HG02798 (cell line): ENCODE data around the gene TTLL9.

Experiments used
- ATAC-seq: cut with Tn5 transposase; IDR thresholded peaks from one replicate; pipeline ENCODE4 v1.9.1; 2021; ENCODE audit warnings: mild to moderate bottlenecking; ENCODE audit not compliant: unreplicated experiment, poor library complexity

TTLL9 gene

GRCh38 chr20:31853481-31853880, 17.0 kb upstream of the TTLL9 start:
- ATAC-seq = no peak

DNA sequence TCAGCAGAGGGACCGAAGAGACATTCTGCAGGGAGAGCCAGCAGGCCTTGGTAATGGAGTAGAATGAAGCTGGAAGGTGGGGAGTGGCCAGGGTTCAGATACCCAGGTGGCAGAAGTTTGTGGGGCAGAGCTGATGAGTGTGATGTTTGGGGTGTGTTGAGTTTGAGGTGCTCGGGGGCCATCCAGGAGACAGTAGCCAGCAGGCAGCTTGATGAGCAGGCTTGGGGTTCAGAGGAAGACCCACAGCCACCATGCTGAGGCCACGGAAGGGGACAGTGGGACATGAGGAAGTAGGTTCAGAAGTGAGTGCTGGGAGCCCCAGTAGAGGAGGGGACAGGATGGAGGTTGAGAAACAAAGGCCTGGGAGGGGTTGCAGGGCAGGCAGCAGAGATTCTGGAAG, 13.9 kb upstream of the TTLL9 start:
- ATAC-seq = no peak

DNA sequence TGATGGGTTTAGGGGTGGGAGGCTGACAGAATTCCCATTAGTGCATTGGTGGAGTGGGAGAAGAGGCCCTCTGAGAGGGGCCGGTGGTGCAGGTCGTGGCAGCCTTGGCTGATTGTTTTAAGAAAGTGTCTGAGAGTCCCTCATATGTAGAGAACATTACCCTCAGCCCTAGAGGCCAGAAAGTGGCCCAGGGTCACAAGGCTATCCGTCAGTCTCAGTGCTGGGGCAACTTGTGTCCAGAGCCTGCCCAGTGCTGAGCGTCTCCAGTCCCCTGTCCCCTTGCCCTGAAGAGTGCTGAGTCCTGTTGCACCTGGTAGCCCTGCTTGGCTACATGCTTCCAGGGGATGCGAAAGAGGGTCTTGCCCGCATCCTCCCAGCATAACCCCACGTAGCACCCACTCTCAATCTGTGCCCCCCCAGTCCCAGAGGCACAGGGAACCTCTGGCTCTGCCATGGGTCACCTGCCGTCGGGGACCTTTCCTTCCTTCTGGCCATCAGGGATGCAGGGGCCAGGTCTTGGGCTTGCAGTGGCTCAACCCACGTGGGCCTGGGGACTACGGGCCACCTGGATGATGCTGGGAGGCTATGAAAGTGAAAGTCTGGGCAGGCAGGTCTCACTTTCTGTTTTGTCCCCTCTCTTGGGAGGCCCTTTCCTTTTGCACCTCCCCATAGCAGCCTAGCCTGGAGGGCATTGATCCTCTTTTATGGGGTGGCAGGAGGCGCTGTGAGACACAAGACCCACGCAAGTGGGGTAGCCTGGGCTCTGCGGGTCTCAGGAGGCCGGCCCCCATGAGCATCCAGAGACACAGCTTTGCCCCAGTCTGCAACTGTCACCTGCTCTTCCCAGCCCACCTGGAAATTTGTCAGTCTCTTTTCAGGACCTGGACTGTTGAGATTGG, 12.3 kb upstream of the TTLL9 start:
- peak; percentile 47 for ATAC-seq

- ATAC-seq = no peak
Measured at GRCh38 chr20:31858760-31859083, 11.7 kb upstream of the TTLL9 start.

DNA sequence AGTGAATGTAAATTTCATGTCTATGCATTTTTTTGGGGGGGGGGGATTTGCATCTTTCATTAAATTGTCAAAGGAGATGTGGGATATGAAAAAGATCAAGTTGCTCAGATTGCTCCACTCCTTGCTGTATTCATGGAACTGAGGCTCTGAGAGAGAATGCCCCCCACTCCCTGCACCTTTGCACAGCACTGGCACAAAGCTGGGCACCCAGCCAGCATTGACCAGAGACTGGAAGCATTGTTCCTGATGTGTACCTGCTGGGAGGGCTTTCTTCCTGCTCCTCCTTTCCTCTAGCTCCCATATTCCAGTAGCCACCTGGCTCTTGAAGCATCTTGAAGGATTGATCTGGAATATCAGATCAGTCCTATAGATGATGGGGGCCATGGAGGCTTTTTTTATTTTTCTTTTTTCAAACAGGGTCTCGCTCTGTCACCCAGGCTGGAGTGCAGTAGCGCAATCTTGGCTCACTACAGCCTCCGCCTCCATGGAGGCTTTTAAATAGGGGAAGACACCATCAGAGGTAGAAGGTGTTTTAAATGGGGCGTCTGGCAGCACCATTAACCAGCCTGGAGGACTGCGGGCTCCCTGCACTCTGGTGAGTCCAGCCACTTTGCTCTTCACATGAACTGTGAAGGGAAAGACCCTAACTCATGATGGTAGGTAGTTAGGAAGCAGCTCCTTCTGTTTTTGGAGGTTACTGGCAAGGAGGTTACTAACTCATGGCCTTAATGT, 11.0 kb upstream of the TTLL9 start:
- no peak for ATAC-seq

GRCh38 chr20:31859998-31860380, 10.4 kb upstream of the TTLL9 start:
- ATAC-seq = no peak

GRCh38 chr20:31860390-31861134, 9.9 kb upstream of the TTLL9 start:
- ATAC-seq = no peak

- ATAC-seq = peak; percentile 10
Measured at GRCh38 chr20:31861135-31861384, 9.4 kb upstream of the TTLL9 start.

- peak; percentile 68 for ATAC-seq
Measured at GRCh38 chr20:31861385-31862156, 8.9 kb upstream of the TTLL9 start.

DNA sequence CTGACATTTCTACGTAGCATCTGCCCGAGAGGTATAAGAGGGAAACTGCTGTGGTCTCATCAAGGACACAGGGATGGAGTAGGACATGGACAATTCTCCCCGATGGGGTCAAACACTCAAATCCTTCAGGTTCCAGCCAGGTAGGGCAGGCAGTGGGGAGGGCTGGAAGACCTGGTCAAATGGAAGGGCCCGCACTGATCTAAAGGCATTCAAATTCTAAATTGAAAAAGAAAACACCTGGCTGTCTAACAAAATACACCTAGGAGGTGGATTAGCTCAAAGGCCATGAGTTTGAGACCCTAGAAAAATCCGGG, 8.3 kb upstream of the TTLL9 start:
- ATAC-seq = no peak

- ATAC-seq = no peak
Measured at GRCh38 chr20:31862506-31862905, 7.9 kb upstream of the TTLL9 start.

DNA sequence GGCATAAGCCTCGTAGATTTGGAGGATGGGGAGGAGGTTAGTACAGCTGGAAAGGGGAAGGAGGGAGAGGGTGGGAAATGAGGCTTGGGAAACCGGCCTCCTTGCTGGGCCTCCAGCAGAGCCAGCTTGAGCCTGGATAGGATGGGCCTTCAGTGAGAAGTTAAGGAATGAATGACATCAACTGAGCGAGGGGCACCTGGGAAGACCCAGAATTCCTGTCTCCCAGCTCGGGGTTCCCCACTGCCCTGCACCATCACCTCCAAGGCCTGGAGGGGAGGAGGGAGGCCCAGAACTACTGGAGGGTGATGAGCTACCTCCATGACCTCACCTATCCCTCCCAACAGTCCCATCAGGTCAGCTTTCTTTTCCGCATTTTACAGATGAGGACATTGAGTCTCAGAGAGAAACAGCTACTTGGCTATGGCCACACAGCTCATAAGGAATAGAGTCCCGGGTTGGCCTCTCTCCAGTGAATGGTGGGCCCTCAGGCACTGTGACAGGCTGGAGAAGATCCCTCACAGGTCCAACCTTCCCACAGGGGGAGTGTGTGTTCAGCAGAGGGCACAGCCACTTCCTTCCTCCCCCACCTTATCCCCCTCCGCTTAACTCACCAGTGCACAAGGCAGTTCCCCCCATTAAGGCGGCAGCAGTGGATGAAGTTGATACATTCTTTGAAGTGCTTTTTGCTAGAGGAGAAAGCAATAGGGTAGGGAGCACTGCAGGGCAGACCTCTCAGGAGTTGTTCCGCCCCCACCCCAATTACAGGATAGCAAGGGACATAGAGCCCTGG, 6.9 kb upstream of the TTLL9 start:
- ATAC-seq = no peak

DNA sequence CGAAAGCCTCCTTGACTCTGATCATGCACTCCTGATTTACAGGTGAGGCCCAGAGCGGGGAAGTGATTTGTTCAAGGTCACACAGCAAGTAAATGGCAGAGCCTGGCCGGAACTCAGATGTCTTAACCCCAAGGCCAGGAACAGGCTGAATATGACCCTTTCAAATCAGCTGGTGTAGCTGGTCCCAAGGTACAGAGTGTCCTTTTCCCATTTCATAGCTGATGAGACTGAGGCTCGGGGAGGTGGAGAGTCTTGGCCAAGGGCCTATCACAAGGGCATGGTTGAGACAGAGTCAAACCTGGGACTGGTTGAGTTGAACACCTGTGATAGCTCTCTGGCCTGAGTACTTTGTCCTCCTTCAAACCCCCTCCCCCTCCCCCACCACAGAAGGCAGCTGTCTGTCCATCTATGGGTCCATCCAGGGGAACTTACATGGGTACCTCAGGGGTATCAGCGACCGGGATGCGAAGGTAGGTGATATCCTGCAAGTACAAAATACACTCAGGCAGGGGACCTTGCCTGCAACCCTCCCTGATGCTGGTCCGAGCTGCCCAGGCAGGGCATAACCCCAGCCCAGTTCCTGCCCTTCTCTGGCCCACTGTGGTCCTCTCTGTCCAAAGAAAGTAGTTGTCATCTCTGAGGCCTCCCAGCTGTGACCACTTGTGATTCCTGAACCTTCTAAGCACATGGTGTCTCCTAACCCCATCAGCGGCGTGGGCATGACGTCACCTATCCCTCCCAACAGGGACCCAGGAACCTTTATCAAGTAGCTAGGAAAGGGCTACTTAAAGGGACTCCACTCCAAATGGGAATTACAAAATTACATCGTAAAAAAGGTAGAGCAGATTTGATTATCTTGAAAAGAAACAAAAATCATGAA, 5.7 kb upstream of the TTLL9 start:
- no peak for ATAC-seq

DNA sequence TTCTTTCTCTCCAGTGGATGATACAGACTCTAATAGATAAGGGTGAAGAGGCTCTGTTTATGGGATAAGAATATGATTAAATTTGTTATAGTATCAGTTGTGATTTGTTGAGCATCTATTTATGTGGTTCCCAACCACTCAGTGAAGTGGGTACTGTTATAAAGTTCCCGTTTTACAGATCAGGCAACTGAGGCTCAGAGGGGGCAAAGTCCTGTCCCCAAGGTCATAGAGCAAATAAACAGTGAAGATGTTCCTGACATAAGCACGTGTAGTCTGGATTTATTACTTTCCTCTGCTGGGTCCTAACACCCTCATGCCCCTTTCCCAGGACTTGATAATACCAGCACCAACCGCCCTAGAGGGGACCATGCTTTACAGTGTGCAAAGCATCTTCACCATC, 4.2 kb upstream of the TTLL9 start:
- no peak for ATAC-seq

DNA sequence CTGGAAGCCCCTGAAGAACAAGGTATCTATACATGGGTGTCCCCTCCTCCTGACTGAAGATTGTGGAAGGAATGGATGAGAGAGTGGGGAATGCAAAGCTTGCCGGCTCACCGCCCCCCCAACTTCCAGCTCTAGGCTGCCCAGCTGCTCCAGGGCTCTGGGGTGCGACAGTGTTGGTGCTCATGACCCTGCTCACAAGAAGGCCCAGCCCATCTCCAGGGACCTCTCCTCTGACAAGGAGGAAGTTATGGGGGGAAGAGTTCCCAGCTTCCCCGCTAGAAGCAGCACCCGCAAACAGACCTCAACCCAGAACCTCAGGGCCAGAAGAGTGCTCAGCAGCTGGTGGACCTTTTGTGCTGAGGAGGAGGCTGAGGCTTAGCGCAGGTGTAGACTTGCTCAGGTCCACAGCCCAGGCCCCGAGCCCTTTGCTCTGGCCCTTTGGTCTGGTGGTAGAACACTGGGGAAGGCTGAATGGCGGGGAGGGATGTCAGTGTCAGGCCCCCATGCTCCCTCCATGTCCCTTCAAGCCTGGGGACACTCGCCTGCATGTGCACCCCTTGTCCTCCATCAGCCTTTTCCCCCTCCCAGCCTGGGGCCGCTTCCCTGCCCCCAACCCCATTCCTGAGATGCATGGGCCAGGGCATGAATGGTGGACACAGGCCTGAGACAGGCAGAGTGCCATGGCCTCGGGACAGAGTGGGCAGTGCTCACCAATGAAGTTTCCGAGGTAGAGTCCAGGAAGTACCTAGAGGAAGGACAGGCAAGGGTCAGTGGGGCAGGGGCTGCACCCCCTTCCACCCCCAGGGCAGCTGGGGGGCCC, 1.4 kb upstream of the TTLL9 start:
- no peak for ATAC-seq

DNA sequence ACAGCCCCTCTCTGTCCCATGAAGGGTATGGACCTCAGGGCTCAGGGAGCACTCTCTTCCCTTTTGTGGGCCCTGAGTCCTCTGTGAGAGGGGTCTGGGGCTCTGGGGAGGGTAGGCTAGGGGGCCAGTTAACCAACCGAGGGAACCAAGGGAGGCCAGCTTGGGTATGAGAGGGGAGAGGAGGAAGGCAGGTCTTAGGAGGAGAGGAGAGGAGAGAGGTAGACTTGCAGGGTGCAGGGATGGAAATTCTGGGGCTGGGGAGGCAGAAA, 827 bp upstream of the TTLL9 start:
- ATAC-seq = no peak

DNA sequence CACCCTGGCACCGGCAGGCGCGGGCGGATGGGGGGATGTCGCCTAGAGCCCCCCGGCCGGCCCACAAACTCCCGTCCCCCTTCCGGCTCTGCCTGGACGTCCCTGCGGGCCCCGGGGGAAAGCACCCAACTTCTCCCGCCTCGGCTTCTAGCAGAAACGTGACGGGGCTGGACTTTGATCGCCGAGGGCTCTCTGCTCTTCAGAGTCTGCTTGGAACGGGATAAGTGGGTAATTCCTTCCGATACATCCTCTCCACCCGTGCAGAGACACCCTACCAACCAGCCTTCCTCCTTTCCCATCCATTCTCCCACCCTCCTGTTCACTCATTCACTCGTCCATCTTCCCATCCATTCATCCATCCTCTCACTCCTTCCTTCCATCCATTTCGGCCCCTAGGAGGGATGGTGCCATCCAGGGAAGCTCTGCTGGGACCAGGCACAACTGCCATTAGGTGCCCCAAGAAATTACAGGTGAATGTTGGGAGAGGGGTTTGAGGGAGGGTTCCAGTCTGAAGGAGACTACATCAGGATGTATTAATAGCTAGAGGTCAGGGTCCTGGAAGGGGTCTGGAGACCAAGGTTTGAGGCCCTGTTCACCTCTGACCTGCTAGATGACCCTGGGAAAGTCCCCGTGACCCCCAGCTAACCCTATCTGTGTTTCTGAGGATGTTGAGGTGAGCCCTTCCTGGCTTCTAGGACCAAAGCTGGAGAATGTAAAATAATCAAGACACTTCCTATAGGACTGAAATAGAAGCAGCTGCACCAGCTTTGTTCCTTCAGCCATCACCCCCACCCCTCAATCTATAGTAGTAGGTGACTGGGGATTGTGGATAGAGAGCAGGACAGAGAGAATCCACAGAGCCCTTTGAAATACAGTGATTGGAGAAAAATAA, 538 bp downstream of the TTLL9 start:
- peak; percentile 17 for ATAC-seq

- ATAC-seq = no peak
Measured at GRCh38 chr20:31871618-31871954, 1.2 kb downstream of the TTLL9 start.
